WTC11 (cell line): ENCODE data around the gene CACNA1C. TPM values are rescaled to one million over a fixed set of nuclear protein-coding genes. Genes with fewer than 3 reads are reported as not detected.

Experiments used
- ATAC-seq: fragments of 200-7000 bp; cut with Tn5 transposase; 2 replicates; pipeline ENCODE4 v1.10.0; 2021; ENCODE audit warnings: mild to moderate bottlenecking, moderate library complexity
- CTCF ChIA-PET: fragments of 300-600 bp; sonication (Branson Sonifier 250); formaldehyde crosslinking; loops from one replicate; lab custom pipeline; 2021; ENCODE audit warnings: antibody characterized with exemption; lab: Charles Lee
- POLR2A ChIA-PET: fragments of 350-600 bp; sonication (Branson Sonifier 250); formaldehyde crosslinking; loops from one replicate; lab custom pipeline; 2021; ENCODE audit warnings: antibody characterized with exemption; lab: Charles Lee
- DNase-seq: peaks from one replicate; pipeline ENCODE4 v3.0.0; 2021; ENCODE audit warnings: low spot score
- H3K27ac Mint-ChIP-seq: 2 replicates; pipeline ENCODE4 v1.8.0; 2021; ENCODE audit warnings: mixed read lengths
- H3K27me3 Mint-ChIP-seq: 2 replicates; pipeline ENCODE4 v1.8.0; 2021; ENCODE audit warnings: low read depth, mild to moderate bottlenecking, moderate library complexity, mixed read lengths
- H3K36me3 Mint-ChIP-seq: 2 replicates; pipeline ENCODE4 v1.8.0; 2021; ENCODE audit warnings: mixed read lengths
- H3K4me1 Mint-ChIP-seq: 2 replicates; pipeline ENCODE4 v1.8.0; 2022; ENCODE audit warnings: mixed read lengths
- H3K4me3 Mint-ChIP-seq: 2 replicates; pipeline ENCODE4 v1.8.0; 2021; ENCODE audit warnings: mild to moderate bottlenecking, moderate library complexity, mixed read lengths
- H3K9me3 Mint-ChIP-seq: 2 replicates; pipeline ENCODE4 v1.8.0; 2021; ENCODE audit warnings: mixed read lengths
- CREM ChIP-seq: sonication (generic); formaldehyde crosslinking; IDR thresholded peaks from 2 replicates; pipeline ENCODE4 v1.8.1; 2022; ENCODE audit warnings: mild to moderate bottlenecking, missing genetic modification reagents, moderate library complexity
- FOXK1 ChIP-seq: sonication (generic); formaldehyde crosslinking; IDR thresholded peaks from 2 replicates; pipeline ENCODE4 v1.8.0; 2022; ENCODE audit warnings: mild to moderate bottlenecking, moderate library complexity, missing genetic modification reagents
- GABPB1 ChIP-seq: sonication (generic); formaldehyde crosslinking; IDR thresholded peaks from 2 replicates; pipeline ENCODE4 v1.8.1; 2023; ENCODE audit warnings: mild to moderate bottlenecking, missing genetic modification reagents
- GTF2I ChIP-seq: fragments of 250-450 bp; sonication (Bioruptor Pico); conservative IDR thresholded peaks from 2 replicates; pipeline ENCODE4 v1.4.0; 2021; ENCODE audit warnings: mild to moderate bottlenecking
- KAT7 ChIP-seq: sonication (generic); formaldehyde crosslinking; IDR thresholded peaks from 2 replicates; pipeline ENCODE4 v1.8.1; 2023; ENCODE audit warnings: missing genetic modification reagents, mild to moderate bottlenecking, borderline replicate concordance
- MXD4 ChIP-seq: fragments of 250-450 bp; sonication (Bioruptor Pico); IDR thresholded peaks from 2 replicates; pipeline ENCODE4 v1.8.0; 2021; ENCODE audit warnings: mild to moderate bottlenecking, moderate library complexity, borderline replicate concordance
- NFE2L1 ChIP-seq: sonication (generic); formaldehyde crosslinking; IDR thresholded peaks from 2 replicates; pipeline ENCODE4 v1.8.1; 2023; ENCODE audit warnings: missing genetic modification reagents
- NR2C2 ChIP-seq: sonication (generic); formaldehyde crosslinking; IDR thresholded peaks from 2 replicates; pipeline ENCODE4 v1.8.0; 2022; ENCODE audit warnings: mild to moderate bottlenecking, missing genetic modification reagents
- OVOL2 ChIP-seq: fragments of 250-450 bp; sonication (Bioruptor Pico); IDR thresholded peaks from 2 replicates; pipeline ENCODE4 v1.9.0; 2021; ENCODE audit warnings: mild to moderate bottlenecking, borderline replicate concordance
- TCF7 ChIP-seq: sonication (generic); formaldehyde crosslinking; IDR thresholded peaks from 2 replicates; pipeline ENCODE4 v1.8.0; 2022; ENCODE audit warnings: mild to moderate bottlenecking, low read depth, missing genetic modification reagents, moderate library complexity
- TEAD4 ChIP-seq: sonication (generic); formaldehyde crosslinking; IDR thresholded peaks from 2 replicates; pipeline ENCODE4 v1.8.0; 2022; ENCODE audit warnings: mild to moderate bottlenecking, missing genetic modification reagents
- ZNF263 ChIP-seq: sonication (generic); formaldehyde crosslinking; IDR thresholded peaks from 2 replicates; pipeline ENCODE4 v1.8.1; 2022; ENCODE audit warnings: low read depth, mild to moderate bottlenecking, moderate library complexity, missing genetic modification reagents
- ZNF317 ChIP-seq: sonication (generic); formaldehyde crosslinking; IDR thresholded peaks from 2 replicates; pipeline ENCODE4 v1.8.1; 2023; ENCODE audit warnings: low read depth, mild to moderate bottlenecking, moderate library complexity, missing genetic modification reagents, borderline replicate concordance
- total RNA-seq: library from RNA; stranded (reverse); gene quantifications from 3 replicates; pipeline ENCODE4 v1.2.3, GENCODE V29; 2021
- TF ChIP-seq, protein P1 (sequence below): sonication (generic); formaldehyde crosslinking; IDR thresholded peaks from 2 replicates; pipeline ENCODE4 v1.8.1; 2023; ENCODE audit warnings: mild to moderate bottlenecking, missing genetic modification reagents
- TF ChIP-seq, protein P2 (sequence below): sonication (generic); formaldehyde crosslinking; IDR thresholded peaks from 2 replicates; pipeline ENCODE4 v1.8.0; 2022; ENCODE audit warnings: mild to moderate bottlenecking, missing genetic modification reagents
- TF ChIP-seq, protein P3 (sequence below): sonication (generic); formaldehyde crosslinking; conservative IDR thresholded peaks from 2 replicates; pipeline ENCODE4 v1.8.1; 2023; ENCODE audit warnings: mild to moderate bottlenecking, low read depth, missing genetic modification reagents, moderate library complexity
- TF ChIP-seq, protein P4 (sequence below): sonication (generic); formaldehyde crosslinking; IDR thresholded peaks from 2 replicates; pipeline ENCODE4 v1.8.0; 2023; ENCODE audit warnings: missing genetic modification reagents, mild to moderate bottlenecking, borderline replicate concordance
- TF ChIP-seq, protein P5 (sequence below): fragments of 200-600 bp; IDR thresholded peaks from 2 replicates; pipeline ENCODE4 v1.8.0; 2022; ENCODE audit warnings: antibody characterized with exemption
- TF ChIP-seq, protein P6 (sequence below): sonication (generic); formaldehyde crosslinking; IDR thresholded peaks from 2 replicates; pipeline ENCODE4 v1.8.1; 2023; ENCODE audit warnings: mild to moderate bottlenecking, moderate library complexity, missing genetic modification reagents

The CACNA1C gene
- total RNA-seq, 1 experiment from 2014 or later = 1.7 TPM

DNA sequence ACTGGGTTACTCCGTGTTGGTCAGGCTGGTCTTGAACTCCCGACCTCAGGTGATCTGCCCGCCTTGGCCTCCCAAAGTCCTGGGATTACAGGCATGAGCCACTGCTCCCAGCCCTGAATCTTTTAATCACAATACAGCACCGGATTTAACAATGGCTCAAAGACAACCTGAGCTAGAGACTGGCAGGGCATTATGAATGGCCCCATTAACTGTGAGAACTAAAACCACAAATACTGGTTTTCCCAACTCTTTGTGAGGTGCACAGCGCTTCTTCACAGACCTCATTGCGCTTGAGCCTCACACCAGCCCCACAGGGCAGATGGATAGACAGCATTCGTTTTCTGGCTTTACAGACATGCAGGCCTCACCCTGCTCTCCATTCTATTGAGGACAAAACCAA lies 634.9 kb downstream of the CACNA1C start:
- H3K36me3 Mint-ChIP-seq = no peaks in the 10 kb centered on the region; the same call in 1 of the 2 replicates
- ATAC-seq (no peak), DNase-seq (no peak)
- POLR2A ChIA-PET = no interaction called here
- H3K4me1 Mint-ChIP-seq = peaks cover 35% of the 10 kb centered on the region
- H3K9me3 Mint-ChIP-seq = peaks cover 2% of the 10 kb centered on the region
- H3K27ac Mint-ChIP-seq = no peak overlapping the region
- TF ChIP-seq NFE2L1 (no peak), MXD4 (CRISPR knock-in tag) (no peak), TEAD4 (CRISPR knock-in tag) (no peak), CREM (CRISPR knock-in tag) (no peak), KAT7 (no peak), OVOL2 (CRISPR knock-in tag) (no peak)
- TF ChIP-seq, protein P1, sequence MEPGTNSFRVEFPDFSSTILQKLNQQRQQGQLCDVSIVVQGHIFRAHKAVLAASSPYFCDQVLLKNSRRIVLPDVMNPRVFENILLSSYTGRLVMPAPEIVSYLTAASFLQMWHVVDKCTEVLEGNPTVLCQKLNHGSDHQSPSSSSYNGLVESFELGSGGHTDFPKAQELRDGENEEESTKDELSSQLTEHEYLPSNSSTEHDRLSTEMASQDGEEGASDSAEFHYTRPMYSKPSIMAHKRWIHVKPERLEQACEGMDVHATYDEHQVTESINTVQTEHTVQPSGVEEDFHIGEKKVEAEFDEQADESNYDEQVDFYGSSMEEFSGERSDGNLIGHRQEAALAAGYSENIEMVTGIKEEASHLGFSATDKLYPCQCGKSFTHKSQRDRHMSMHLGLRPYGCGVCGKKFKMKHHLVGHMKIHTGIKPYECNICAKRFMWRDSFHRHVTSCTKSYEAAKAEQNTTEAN (CRISPR knock-in tag) = no peak
- TF ChIP-seq, protein P2, sequence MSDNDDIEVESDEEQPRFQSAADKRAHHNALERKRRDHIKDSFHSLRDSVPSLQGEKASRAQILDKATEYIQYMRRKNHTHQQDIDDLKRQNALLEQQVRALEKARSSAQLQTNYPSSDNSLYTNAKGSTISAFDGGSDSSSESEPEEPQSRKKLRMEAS (CRISPR knock-in tag) = no peak
- H3K4me3 Mint-ChIP-seq = no peak overlapping the region
- CTCF ChIA-PET = interaction anchor here (0.6 kb wide), 1 partner anchor 64 kb away, joined by 3 read pairs; no protein-coding TSS in a partner anchor
- H3K27me3 Mint-ChIP-seq = peaks cover 14% of the 10 kb centered on the region

DNA sequence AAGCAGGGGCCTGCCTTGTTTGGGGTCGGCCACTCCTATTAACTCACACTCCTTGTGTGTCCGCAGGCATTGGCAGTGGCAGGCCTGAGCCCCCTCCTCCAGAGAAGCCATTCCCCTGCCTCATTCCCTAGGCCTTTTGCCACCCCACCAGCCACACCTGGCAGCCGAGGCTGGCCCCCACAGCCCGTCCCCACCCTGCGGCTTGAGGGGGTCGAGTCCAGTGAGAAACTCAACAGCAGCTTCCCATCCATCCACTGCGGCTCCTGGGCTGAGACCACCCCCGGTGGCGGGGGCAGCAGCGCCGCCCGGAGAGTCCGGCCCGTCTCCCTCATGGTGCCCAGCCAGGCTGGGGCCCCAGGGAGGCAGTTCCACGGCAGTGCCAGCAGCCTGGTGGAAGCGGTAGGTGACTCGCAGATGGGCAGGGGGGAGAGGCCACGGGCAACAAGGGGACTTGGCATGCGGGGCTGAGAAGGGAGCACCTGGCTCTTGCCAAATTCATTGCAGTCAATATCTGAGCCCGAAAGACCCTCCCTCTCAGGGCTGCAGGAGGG lies 635.7 kb downstream of the CACNA1C start:
- POLR2A ChIA-PET = no interaction called here
- CTCF ChIA-PET = interaction anchor here (4.3 kb wide), 1 partner anchor 63 kb away, joined by 32 read pairs; no protein-coding TSS in a partner anchor
- H3K27me3 Mint-ChIP-seq = peaks cover 14% of the 10 kb centered on the region
- no peak for TF ChIP-seq GABPB1
- TF ChIP-seq, protein P3, sequence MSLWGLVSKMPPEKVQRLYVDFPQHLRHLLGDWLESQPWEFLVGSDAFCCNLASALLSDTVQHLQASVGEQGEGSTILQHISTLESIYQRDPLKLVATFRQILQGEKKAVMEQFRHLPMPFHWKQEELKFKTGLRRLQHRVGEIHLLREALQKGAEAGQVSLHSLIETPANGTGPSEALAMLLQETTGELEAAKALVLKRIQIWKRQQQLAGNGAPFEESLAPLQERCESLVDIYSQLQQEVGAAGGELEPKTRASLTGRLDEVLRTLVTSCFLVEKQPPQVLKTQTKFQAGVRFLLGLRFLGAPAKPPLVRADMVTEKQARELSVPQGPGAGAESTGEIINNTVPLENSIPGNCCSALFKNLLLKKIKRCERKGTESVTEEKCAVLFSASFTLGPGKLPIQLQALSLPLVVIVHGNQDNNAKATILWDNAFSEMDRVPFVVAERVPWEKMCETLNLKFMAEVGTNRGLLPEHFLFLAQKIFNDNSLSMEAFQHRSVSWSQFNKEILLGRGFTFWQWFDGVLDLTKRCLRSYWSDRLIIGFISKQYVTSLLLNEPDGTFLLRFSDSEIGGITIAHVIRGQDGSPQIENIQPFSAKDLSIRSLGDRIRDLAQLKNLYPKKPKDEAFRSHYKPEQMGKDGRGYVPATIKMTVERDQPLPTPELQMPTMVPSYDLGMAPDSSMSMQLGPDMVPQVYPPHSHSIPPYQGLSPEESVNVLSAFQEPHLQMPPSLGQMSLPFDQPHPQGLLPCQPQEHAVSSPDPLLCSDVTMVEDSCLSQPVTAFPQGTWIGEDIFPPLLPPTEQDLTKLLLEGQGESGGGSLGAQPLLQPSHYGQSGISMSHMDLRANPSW (CRISPR knock-in tag) = no peak
- TF ChIP-seq ZNF263 (CRISPR knock-in tag) = no peak
- TF ChIP-seq NR2C2 (CRISPR knock-in tag) = no peak
- TF ChIP-seq, protein P4, sequence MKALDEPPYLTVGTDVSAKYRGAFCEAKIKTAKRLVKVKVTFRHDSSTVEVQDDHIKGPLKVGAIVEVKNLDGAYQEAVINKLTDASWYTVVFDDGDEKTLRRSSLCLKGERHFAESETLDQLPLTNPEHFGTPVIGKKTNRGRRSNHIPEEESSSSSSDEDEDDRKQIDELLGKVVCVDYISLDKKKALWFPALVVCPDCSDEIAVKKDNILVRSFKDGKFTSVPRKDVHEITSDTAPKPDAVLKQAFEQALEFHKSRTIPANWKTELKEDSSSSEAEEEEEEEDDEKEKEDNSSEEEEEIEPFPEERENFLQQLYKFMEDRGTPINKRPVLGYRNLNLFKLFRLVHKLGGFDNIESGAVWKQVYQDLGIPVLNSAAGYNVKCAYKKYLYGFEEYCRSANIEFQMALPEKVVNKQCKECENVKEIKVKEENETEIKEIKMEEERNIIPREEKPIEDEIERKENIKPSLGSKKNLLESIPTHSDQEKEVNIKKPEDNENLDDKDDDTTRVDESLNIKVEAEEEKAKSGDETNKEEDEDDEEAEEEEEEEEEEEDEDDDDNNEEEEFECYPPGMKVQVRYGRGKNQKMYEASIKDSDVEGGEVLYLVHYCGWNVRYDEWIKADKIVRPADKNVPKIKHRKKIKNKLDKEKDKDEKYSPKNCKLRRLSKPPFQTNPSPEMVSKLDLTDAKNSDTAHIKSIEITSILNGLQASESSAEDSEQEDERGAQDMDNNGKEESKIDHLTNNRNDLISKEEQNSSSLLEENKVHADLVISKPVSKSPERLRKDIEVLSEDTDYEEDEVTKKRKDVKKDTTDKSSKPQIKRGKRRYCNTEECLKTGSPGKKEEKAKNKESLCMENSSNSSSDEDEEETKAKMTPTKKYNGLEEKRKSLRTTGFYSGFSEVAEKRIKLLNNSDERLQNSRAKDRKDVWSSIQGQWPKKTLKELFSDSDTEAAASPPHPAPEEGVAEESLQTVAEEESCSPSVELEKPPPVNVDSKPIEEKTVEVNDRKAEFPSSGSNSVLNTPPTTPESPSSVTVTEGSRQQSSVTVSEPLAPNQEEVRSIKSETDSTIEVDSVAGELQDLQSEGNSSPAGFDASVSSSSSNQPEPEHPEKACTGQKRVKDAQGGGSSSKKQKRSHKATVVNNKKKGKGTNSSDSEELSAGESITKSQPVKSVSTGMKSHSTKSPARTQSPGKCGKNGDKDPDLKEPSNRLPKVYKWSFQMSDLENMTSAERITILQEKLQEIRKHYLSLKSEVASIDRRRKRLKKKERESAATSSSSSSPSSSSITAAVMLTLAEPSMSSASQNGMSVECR (CRISPR knock-in tag) = no peak
- TF ChIP-seq TCF7 (CRISPR knock-in tag) = no peak
- TF ChIP-seq, protein P5, sequence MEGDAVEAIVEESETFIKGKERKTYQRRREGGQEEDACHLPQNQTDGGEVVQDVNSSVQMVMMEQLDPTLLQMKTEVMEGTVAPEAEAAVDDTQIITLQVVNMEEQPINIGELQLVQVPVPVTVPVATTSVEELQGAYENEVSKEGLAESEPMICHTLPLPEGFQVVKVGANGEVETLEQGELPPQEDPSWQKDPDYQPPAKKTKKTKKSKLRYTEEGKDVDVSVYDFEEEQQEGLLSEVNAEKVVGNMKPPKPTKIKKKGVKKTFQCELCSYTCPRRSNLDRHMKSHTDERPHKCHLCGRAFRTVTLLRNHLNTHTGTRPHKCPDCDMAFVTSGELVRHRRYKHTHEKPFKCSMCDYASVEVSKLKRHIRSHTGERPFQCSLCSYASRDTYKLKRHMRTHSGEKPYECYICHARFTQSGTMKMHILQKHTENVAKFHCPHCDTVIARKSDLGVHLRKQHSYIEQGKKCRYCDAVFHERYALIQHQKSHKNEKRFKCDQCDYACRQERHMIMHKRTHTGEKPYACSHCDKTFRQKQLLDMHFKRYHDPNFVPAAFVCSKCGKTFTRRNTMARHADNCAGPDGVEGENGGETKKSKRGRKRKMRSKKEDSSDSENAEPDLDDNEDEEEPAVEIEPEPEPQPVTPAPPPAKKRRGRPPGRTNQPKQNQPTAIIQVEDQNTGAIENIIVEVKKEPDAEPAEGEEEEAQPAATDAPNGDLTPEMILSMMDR = no peak
- no peak for TF ChIP-seq ZNF317 (CRISPR knock-in tag)
- TF ChIP-seq FOXK1 (CRISPR knock-in tag) = no peak
- TF ChIP-seq, protein P6, sequence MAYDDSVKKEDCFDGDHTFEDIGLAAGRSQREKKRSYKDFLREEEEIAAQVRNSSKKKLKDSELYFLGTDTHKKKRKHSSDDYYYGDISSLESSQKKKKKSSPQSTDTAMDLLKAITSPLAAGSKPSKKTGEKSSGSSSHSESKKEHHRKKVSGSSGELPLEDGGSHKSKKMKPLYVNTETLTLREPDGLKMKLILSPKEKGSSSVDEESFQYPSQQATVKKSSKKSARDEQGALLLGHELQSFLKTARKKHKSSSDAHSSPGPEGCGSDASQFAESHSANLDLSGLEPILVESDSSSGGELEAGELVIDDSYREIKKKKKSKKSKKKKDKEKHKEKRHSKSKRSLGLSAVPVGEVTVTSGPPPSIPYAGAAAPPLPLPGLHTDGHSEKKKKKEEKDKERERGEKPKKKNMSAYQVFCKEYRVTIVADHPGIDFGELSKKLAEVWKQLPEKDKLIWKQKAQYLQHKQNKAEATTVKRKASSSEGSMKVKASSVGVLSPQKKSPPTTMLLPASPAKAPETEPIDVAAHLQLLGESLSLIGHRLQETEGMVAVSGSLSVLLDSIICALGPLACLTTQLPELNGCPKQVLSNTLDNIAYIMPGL (CRISPR knock-in tag) = no peak
- TF ChIP-seq, protein P1 (CRISPR knock-in tag) = no peak
- no peak for TF ChIP-seq GTF2I (CRISPR knock-in tag)
- TF ChIP-seq, all 79 proteins: peak for 0
- peaks cover 36% of the 10 kb centered on the region for H3K4me1 Mint-ChIP-seq
- no peak overlapping the region for H3K4me3 Mint-ChIP-seq
- no peak for ATAC-seq
- no peak overlapping the region for H3K27ac Mint-ChIP-seq
- no peak for DNase-seq
- no peaks in the 10 kb centered on the region for H3K36me3 Mint-ChIP-seq
- H3K9me3 Mint-ChIP-seq = no peaks in the 10 kb centered on the region
